GM13977 (cell line): Measurements from ENCODE around the gene PLA2G2F.

Experiments
- DNase-seq: peaks from one replicate; pipeline ENCODE4 v3.0.0; 2012; ENCODE audit warnings: low spot score
- CTCF ChIP-seq: IDR thresholded peaks from 2 replicates; pipeline ENCODE4 v1.5.1; 2012; ENCODE audit warnings: mild to moderate bottlenecking, control low read depth; ENCODE audit not compliant: insufficient read depth; ENCODE audit errors: extremely low read depth, missing control alignments
- in situ Hi-C: fragments of 300-500 bp; cut with MboI; formaldehyde crosslinking; loops from one replicate; pipeline ENCODE4 v1.12.0; 2022; ENCODE audit warnings: low sequenced_read_pairs, low pct_unique_long_range_greater_than_20kb, mixed read lengths, inconsistent platforms; ENCODE audit not compliant: unreplicated experiment

Gene PLA2G2F

DNA sequence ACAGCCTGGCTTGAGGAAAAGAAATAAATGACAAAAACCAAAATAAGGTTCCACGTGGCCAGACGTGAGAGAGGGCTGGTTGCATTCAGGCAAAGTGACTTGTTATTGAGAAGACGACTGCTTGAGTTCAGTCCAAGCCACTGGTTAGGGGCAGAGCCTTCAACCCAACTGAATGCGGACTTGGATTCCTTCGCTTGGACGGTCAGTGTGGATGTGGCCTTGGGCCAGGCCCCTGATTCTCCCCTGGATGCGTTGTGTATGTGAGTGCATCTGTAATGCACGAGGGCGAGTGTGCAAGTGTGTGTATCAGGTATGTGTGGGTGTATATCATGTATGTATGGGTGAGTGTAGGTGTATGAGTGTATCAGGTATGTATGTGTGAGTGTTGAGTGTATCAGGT, 1.9 kb downstream of the PLA2G2F start:
- in situ Hi-C loops, result loop anchor here (25.0 kb wide), 1 partner anchor 229 kb away; the partner anchor contains the start of gene PLA2G2E
- no peak for TF ChIP-seq CTCF
- no peak for DNase-seq

- DNase-seq, result no peak
- in situ Hi-C loops, result loop anchor here (25.0 kb wide), 1 partner anchor 229 kb away; the partner anchor contains the start of gene PLA2G2E
- no peak for TF ChIP-seq CTCF
These were observed 2.3 kb downstream of the PLA2G2F start for GRCh38 chr1:20141466-20141865.

DNA sequence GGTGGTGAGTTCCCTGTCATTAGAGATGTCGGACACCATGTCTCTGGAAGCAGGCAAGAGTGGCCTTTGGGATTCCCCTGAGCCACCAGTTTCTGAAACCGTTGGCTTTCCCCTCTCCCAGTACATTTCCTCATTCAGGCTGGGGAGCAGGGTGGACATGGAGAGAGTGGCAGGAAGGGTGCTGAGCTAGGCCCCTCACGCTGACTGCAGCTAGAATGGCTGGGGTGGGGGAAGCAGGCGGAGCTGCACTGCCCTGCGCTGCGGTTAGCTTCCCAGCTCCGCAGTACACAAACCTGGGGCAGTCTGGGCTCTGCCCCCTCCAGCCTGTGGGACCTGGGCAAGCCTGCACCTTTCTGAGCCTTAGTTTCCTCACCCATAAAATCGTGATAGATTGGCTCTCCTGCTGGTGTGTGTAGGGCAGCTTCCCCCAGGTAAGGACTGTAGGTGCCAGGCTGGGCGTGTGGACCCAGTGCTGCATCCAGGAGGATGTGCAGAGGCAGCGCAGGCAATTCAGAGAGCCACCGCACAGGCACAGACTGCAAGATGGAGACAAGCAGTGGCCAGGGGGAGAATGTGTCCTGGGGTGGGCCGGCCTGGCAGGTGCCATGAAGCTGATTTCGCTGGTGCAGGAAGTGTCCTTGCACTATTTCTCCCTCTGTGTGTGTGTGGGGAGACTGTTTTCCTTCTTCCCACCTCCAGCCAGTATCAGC, 3.0 kb downstream of the PLA2G2F start:
- TF ChIP-seq CTCF, result no peak
- in situ Hi-C loops, result loop anchor here (25.0 kb wide), 1 partner anchor 230 kb away; the partner anchor contains the start of gene PLA2G2E
- no peak for DNase-seq

GRCh38 chr1:20143318-20143717, 4.2 kb downstream of the PLA2G2F start:
- no peak for DNase-seq
- TF ChIP-seq CTCF, result no peak
- in situ Hi-C loops, result loop anchor here (25.0 kb wide), 1 partner anchor 231 kb away; the partner anchor contains the start of gene PLA2G2E

- DNase-seq, result no peak
- in situ Hi-C loops, result loop anchor here (25.0 kb wide), 1 partner anchor 232 kb away; the partner anchor contains the start of gene PLA2G2E
- TF ChIP-seq CTCF, result no peak
These were observed 4.8 kb downstream of the PLA2G2F start for GRCh38 chr1:20143734-20144565.

GRCh38 chr1:20147846-20148570, 8.9 kb downstream of the PLA2G2F start:
- DNase-seq, result no peak
- in situ Hi-C loops, result loop anchor here (25.0 kb wide), 1 partner anchor 236 kb away; the partner anchor contains the start of gene PLA2G2E
- TF ChIP-seq CTCF, result no peak
